ENCODE data around the gene CDH13.

Gene CDH13

DNA sequence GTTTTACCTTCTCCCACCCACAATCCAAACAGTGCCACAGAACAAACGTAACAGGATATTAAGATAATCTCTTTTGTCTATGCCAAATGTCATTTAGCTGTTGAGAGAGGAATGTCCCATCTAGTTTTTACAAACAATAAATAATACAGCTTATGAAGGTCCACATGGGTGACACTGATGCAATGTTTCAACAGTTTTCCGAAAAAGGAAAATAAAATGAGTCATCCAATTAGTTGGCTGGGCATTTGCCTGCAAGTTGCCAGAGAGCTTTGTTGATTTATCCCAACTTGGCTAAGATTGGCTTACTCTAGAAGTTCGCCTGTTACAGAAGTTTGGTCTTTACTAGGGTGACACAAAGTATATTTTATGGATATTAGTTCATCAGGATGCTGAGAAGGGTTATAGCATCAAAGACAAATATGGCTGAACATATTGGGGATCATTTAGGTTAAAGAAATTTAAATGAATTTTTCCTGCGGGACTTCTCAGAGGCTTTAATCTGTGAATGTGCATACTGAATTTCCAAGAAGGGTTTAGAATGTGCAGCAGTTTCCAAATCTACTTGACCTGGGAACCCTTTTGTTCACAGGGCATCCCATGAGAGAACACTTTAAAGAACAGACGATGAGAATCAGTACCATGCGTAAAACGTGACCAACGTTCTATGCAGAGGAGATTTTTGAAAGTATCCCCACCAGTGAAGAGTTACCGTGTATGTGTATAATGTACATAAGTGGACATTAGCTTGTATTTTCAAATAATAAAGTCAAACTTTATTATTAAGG lies 73.1 kb downstream of the CDH13 start:
- DNase-seq, result no peak

DNA sequence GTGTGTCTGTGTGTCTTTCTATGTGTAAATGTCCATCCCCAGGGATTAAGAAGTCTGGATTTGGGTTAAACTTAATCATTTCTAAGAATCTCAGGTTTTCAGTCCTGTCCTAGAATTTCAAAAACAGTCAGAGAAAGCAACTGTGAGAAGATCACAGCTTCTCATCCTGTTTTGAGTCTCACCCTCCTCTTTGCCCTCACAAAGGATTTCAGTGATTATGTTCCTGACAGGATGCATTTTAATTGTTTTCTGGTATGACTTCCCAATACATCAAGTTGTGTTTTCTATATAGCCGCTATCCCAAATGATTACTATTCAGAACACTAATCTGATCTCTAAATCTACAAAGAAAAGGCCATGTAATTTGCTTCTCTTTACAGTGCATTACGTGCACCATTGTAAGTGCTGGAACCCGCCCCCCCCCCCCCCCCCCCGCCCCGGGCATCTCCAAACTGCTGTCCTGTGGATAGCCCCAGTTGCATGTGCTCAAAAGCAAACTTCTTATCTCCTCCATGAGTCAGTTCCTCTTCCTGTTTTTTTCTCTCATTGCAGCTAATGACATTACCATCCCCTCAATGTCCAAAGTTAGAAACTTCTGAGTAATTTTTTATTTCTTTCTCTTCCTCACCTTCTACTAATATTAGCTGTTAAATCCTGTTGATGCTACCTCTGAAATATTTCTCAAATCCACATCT lies 73.9 kb downstream of the CDH13 start:
- DNase-seq, result no peak

DNA sequence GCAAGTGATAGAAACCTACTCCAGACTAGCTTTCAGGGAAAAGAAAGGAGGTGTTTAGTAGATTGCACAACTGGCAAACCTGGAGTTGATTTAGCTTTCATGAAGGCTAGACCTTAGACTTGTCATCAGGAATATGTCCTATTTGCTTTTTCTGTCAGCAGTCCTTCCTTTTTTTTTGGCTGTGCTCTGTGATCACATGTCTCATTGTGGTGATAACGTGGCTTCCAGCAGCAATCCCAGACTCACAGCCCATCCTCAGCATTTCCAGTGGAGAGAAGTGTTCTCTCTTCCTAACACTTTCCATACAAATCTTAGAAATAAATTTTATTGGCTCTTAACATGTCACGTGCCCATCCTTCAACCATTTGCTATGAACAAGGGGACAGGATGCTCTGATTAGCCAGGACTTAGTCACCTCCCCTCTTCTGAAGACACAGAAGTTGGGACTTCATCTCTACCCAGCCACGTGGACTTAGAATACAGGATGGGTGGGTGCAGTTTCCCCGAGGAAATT lies 74.7 kb downstream of the CDH13 start:
- DNase-seq, result no peak

DNA sequence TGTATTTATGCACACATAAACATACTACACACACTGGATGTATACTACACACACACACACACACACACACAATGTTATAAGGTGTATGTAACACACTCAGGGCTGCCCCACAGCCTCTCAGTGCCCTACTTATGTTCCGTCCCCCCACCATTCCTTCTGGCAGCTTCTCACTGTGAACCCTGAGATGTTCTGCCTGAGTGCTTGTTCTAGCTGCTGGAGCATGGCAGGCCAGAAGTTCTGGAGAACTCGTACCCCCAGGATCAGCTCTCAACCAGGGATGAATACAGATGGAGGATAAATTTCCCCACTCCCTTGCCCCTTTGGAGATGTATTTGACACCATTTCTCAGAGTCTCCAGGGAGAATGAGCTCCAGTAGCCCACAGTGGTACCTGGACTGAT lies 76.4 kb downstream of the CDH13 start:
- DNase-seq, result no peak

DNA sequence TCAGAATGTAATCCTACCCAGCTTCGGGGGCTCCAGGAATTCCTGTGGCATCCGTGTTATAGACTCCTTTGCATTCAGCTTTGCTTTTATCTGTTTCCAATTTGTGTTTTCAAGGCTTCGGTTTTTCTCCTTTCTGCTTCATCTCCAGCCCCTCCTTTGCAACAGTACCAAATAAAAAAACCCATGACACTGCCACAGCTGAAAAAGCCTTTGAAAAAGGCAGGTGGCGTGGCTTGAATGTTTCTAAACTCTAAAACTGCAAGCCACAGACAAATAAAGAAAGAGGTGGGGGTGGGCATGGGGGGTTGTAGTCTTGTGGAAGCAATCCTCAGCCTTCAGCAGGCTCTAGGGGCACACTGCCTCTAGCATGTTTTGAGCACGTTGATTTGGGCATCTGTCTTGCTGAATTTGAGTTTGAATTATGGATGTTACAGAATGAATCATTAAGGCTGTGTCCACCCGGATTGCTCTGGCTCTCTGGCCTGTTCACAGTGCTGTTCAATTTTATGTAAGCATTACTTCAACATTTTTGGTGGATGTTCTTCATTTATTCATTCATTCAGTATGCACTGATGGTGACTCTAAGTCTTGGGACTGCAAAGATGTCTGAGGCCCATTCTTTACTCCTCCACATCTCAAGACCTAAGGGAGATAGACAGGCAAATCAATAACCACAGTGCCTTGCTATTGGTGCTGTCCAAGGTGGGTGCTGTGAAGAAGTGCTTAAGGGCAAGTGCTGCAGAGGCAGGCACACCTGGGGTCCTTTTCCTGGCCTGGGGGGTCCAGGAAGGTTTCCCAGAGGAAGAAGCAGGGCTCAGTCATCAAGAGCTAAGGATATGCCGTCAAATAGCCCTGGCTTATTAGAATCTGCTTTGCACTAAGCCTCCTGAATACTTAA lies 77.4 kb downstream of the CDH13 start:
- no peak for DNase-seq

DNA sequence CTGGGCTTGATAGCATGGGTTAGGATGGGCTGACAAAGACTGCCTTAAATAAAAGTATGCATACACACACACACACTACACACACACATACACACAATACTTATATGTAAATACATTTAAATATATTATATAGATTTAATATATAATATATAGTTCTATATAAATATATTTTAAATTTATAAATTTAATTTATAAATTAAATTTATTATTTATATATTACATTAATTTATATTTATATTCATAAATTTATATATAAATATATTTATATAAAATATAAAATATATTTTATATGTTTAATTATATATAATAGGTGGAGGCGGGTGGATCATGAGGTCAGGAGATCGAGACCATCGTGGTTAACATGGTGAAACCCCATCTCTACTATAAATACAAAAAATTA lies 83.2 kb downstream of the CDH13 start:
- no peak for DNase-seq

DNA sequence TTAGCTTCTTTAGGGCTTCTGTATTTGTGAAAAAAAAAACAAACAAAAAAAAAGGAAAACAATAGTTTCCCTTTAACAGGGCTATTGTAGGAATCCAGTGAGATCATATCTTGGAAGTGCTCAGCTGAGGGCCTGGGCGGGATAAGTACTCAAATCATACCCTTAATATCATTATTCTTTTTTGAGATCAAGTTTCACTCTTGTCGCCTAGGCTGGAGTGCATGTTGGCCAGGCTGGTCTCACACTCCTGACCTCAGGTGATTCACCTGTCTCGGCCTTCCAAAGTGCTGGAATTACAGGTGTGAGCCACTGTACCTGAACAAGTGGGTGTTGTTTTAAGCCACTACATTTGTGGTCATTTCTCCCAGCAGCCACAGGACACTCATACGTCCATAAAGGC lies 87.0 kb downstream of the CDH13 start:
- DNase-seq, result no peak

DNA sequence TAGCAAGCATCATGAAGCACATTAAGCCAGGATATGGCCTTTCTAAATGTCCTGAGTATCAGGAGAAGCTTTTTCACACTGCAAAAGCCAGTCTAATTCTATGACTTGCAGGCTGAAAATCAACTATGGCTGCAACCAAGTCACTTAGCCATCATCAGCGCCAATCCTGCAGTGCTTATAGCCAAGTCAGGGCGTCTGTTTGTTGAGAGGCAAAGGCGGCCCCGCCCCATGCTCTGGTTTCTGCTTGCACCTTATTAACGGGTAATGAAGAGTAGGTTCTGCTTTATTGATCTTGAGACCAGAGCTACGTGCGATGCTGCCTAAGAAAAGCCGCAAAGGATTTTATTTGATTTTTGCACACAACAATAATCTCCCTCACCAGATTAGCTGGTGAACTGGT lies 88.4 kb downstream of the CDH13 start:
- no peak for DNase-seq

DNA sequence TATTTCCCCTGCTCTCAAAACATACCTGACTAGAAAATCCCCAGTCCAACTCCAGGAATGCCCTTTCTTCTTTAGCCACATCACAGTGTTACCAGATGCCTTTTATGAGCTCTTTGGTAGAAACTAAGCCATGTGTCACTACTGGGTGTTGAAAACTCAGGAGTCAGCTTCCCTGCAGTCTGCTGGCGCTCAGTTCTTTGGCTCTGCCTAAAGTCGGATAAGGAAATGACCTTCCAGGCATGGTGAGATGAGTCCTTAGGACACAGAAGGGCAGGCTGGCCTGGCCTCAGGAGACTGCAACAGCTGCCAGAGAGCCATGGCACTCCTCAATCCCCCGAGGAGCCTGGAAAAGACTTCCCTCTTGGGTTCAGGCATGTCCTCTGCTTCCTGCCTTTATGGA lies 89.1 kb downstream of the CDH13 start:
- no peak for DNase-seq

DNA sequence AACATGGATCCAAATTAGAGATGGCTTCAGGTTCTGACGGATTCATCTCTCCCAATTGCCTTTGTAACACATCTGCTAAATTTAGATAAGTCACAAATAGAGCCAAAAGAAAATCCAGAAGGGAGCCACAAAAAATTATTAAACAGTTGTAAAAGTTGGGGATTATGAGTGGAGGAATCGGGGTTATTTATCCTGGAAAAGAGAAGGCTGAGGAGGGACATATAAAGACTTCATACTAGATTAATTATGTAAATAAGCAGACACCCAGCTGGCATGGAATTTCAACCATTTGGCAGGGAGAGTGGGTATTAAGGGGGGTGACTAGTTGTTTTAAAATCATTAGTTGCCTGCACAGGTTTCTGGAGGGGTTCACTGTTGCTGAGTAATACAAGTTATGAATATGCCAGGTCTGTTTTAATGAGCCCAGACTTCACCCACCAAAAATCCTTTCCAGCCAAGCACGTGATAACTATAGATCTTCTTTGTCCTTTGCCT lies 89.6 kb downstream of the CDH13 start:
- DNase-seq, result no peak

DNA sequence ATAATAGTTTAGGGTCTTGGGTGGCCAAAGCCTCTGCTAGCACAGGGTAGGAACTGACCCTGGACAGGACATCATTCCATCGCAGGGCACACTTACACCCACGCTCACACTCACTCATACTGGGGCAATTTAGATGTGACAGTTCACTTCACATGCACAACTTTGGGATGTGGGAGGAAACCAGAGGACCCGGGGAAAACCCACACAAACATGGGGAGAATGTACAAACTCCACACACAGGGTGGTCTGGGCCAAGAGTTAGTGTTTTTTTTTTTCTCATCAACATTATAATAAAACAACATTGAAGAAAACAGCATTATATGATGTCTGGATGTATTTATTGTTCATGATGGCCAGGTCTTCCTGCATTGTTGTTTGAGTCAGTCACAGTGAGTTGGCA lies 93.6 kb downstream of the CDH13 start:
- no peak for DNase-seq

DNA sequence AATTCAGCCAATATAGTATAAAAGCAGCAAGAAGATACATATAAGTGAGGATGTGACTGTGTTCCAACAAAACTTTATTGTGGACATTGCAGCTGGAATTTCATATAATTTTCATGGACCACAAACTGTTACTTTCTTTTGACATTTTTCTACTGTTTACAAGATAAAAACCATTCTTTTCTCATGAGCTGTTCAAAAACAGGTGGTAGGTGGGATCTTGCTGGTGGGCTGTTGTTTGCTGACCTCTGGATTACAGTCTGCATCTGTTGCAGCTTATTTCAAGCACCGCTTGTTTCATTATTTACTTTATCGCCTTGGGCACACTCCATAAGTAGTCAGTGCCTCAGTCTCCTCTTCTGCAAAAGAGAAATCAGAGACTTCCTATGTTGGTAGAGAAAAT lies 99.5 kb downstream of the CDH13 start:
- no peak for DNase-seq

DNA sequence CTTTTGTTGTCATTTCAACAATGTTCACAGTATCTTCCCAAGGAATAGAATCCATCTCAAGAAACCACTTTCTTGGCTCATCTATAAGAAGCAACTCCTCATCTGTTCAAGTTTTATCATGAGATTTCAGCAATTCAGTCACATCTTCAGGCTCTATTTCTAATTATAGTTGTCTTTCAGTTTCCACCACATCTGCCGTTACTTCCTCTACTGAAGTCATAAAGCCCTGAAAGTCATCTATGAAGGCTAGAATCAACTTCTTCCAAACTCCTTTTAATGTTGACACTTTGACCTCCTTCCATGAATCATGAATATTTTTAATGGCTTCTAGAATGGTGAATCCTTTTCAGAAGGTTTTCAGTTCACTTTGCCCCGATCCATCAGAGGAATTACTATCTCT lies 102.1 kb downstream of the CDH13 start:
- DNase-seq, result no peak

DNA sequence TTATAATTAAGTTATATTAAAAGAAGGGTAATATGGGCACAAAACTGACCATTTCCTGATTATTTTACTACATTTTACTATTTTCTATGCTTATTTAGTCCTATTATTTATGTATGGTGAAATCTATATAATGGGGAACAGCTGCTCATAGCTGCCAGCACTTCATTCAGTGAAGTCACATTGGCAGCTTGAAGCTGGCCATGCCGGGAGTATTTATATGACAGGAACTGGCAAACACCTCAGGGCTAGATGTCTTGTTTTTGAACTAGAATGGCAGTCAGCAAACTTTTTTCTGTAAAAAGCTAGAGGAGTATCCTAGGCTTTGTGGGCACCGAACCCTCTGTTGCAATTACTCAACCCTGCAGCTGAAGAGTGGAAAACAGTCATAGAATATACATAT lies 104.1 kb downstream of the CDH13 start:
- no peak for DNase-seq

DNA sequence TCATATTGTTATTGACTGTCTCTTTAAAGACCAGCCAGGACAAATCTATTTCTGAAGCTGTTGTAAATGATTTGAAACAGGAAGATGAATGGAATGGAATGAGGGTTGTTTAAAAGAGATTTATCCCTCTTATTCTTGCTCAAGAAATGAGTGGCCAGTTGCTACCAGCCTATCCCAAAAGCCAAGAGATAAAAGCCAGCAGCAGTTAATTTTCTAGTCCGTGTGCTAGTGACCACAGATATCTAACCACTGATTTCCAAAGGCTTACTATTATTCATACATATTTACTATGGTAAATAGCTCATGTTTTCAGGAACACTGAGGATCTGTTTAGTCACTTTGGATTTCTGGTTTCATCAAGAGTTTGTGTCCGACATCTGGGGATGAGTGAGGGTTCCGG lies 105.7 kb downstream of the CDH13 start:
- DNase-seq, result no peak

DNA sequence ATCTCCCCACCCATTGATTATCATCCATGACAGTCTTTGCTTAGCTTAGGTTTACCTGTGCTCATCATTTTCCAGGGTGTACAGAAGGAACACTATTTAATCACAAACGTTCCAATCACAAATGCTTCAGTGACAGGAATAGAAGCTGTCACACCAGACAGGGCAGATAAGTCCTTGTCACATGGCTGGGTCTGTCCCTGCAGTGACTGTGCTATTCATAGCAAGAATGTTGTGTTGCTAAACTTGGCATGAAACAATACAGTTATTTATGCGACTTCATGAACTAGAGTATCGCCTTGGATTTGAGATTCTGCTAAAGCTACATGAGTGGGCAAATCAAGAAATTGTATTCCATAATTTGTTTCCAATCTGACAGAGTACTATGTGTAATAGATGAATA lies 108.4 kb downstream of the CDH13 start:
- DNase-seq, result no peak

DNA sequence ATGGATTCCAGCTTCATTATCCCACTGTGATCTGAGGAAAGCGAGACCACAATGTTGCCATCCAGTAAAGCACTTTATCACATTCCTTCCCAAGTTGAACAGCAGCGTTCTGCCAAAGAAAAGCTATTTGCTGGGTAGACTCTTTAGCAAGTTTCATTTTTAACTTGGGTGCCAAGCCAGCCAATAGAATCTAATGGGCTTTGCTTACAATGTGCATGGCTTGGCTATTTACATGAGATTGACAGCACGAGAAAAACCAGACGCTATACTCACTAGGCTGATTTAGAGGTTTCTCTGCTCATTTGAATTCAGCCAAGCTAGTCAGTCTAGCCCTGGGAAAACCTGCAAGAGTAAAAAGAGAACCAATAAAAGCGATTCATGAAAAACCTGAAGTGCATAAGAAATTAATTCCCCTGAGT lies 108.9 kb downstream of the CDH13 start:
- no peak for DNase-seq

DNA sequence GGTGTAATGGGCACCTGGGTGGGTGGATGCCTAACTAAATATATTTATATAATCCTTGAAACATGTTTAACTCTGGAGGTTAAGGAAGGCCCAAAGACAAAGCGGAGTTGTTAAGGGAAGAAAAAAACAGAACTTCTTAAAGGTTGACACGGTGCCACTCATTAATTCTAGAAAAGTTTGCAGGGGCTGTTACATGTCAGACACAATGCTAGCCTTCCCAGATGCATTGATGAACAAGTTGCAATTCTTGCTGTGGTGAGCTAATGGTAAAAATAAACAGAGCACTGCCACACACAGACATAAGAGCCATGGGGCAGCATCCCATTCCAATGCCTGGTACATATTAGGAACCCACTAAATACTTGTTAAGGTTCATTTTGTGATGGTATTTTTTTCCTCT lies 109.5 kb downstream of the CDH13 start:
- DNase-seq, result no peak

DNA sequence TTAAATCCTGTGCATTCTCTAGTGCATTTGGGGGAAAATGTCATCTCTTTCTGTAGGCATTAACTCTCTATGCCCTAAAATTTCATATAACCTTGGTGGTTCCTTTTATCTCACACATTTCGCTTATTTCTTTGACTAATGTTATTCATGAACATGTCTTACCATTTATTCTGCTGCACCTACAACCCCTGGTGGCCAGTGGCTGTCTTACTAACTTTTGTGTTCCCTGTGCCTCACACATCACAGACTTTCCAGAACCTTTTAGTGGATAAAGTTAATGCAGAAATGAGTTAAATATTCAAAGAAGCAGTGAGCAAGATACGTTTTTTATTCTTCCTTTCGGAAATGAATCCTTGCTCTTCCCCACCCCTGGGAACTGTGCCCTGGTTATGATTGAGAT lies 111.9 kb downstream of the CDH13 start:
- no peak for DNase-seq

DNA sequence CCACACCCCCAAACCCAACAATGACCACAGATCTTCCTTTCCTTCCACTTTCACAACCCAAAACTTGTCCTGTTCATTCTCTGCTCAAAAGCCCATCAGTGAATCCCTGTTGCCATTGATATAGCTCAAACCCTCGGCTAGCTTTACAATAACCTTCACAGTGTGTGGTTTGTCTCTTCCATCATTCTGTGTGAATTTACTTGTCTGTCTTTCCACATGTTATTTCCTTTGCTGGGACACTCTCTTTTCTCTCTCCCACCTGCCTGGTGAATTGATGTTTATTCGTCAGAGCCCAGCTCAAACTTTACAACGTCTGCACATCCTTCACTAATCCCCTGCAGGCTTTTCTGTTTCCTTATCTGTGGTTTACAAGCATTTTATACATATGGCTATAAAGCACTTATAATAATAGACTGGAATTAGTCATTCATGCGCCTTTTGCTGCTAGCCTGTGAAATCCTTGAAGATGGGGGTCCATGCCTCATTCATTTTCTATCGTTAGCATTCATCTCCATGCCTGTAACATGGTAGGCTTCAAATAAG lies 114.4 kb downstream of the CDH13 start:
- no peak for DNase-seq

DNA sequence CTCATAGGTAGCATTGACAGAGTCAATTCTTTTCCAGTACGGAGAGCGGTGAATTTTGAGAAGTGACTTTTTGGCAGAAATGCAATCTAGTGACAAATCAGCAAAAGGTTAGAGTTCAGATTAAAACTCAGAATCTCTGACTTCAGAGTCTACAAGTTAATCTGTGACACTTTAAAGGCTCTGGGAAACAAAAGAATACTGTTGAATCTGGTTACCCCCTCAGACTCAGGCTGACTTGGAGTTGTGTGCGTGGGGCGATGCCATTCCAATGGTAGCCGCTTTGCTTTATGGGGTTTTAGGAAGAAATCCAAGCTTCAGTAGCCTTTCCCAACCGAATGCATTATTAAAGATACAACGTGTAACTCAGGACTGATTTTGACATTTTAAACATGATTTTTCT lies 118.2 kb downstream of the CDH13 start:
- no peak for DNase-seq

DNA sequence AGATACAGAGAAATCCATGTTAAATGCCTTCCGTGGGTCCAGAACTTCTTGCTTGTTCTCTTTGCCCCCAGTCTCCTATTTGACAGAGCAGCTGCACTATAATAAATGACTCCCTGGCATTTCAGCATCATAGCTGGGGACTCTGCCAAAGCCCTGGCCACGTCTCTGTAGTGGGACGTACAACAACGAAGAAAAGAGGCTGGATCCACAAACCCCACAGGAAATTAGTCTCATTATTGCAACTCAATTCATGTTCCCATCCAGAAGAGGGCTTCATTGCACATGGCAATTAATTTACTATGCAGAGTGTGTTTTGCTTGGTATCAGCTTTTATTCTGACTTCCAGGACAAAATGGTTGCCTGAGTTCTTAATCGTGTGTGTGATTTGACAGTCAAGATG lies 121.3 kb downstream of the CDH13 start:
- peak; percentile 40 for DNase-seq

DNA sequence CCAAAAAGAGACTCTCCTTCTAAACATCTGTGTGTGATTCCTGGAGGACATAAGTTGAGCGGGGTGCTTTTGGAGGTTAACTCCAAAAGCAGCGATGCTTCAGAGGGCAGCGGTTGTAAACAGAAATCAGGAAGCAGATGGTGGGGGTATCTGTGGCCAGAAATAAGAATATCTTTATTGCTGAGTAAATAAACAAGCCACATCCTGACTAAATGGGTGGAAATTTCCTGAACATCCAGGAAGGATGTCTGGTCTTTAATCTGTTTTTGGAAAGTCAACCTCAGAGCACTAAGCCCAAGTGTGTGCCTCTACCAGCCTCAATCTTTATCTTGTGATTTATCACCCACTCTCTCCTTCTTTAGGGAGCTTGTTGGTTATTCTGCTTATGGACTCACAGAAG lies 123.3 kb downstream of the CDH13 start:
- DNase-seq, result no peak
